PC-9 (cell line): Measurements from ENCODE around the gene POT1. TPM values are rescaled to one million over a fixed set of nuclear protein-coding genes. Genes with fewer than 3 reads are reported as not detected.
"Not testable (repeated sequence)": the region's sequence is repeated elsewhere in the genome, so short reads cannot be mapped to it uniquely, and the experiment has no call there.

Experiments used
- Bru-seq: library from RNA; stranded (reverse); fragments of 400-500 nt; gene quantifications from one replicate; lab custom pipeline; 2021; lab: Mats Ljungman, UMichigan
- BruChase-seq, 2 experiments: library from RNA; stranded (reverse); fragments of 400-500 nt; gene quantifications; one replicate each; lab custom pipeline; 2021; lab: Mats Ljungman, UMichigan
- BruUV-seq: library from RNA; stranded (reverse); fragments of 400-500 nt; replicated peaks from 2 replicates; lab custom pipeline; 2021; lab: Mats Ljungman, UMichigan
- CTCF ChIA-PET: fragments of 300-600 bp; sonication (Branson Sonifier 250); formaldehyde crosslinking; loops from one replicate; lab custom pipeline; 2022; ENCODE audit warnings: antibody characterized with exemption; lab: Charles Lee
- POLR2A ChIA-PET: fragments of 300-600 bp; sonication (Branson Sonifier 250); formaldehyde crosslinking; loops from one replicate; lab custom pipeline; 2022; ENCODE audit warnings: antibody characterized with exemption; ENCODE audit not compliant: unreplicated experiment; lab: Charles Lee
- DNase-seq, 2 experiments: peaks; one replicate each; pipeline versions ENCODE4 v3.0.0 to v3.0.0-alpha.2; 2015 to 2022; ENCODE audit warnings: mixed read lengths in 1 of 2
- H2AFZ ChIP-seq: fragments of 200-600 bp; sonication (generic); 2 replicates; pipeline ENCODE4 v1.8.1; 2017; ENCODE audit warnings: antibody characterized with exemption
- H3F3A ChIP-seq: fragments of 200-600 bp; sonication (generic); 2 replicates; pipeline ENCODE4 v1.8.1; 2017; ENCODE audit warnings: antibody characterized with exemption, mild to moderate bottlenecking, low read depth; ENCODE audit not compliant: insufficient read depth
- H3K27ac ChIP-seq: fragments of 200-600 bp; sonication (generic); 2 replicates; pipeline ENCODE4 v1.6.1; 2016; ENCODE audit warnings: mixed run types
- H3K27me3 ChIP-seq: fragments of 200-600 bp; sonication (generic); 2 replicates; pipeline ENCODE4 v1.6.1; 2016; ENCODE audit warnings: low read depth, mixed run types; ENCODE audit not compliant: insufficient read depth
- H3K36me3 ChIP-seq: fragments of 200-600 bp; sonication (generic); 2 replicates; pipeline ENCODE4 v1.6.1; 2016; ENCODE audit warnings: low read depth, mixed run types
- H3K4me1 ChIP-seq: fragments of 200-600 bp; sonication (generic); replicated peaks from 2 replicates; pipeline ENCODE4 v1.6.1; 2016; ENCODE audit warnings: mixed run types; ENCODE audit not compliant: insufficient read depth
- H3K4me2 ChIP-seq: fragments of 200-600 bp; sonication (generic); 2 replicates; pipeline ENCODE4 v1.6.1; 2017; ENCODE audit warnings: mixed run types
- H3K4me3 ChIP-seq: fragments of 200-600 bp; sonication (generic); 2 replicates; pipeline ENCODE4 v1.6.1; 2016; ENCODE audit warnings: mixed run types
- H3K79me2 ChIP-seq: fragments of 200-600 bp; sonication (generic); 2 replicates; pipeline ENCODE4 v1.6.1; 2017; ENCODE audit warnings: low read depth, mixed run types
- H3K9me2 ChIP-seq: fragments of 200-600 bp; sonication (generic); 2 replicates; pipeline ENCODE4 v1.8.1; 2017; ENCODE audit warnings: mild to moderate bottlenecking; ENCODE audit not compliant: insufficient read depth
- H3K9me3 ChIP-seq: fragments of 200-600 bp; sonication (generic); 2 replicates; pipeline ENCODE4 v1.8.1; 2016; ENCODE audit warnings: low read depth; ENCODE audit not compliant: insufficient read depth
- H4K20me1 ChIP-seq: fragments of 200-600 bp; sonication (generic); 2 replicates; pipeline ENCODE4 v1.8.1; 2017; ENCODE audit not compliant: insufficient read depth
- CTCF ChIP-seq: fragments of 200-600 bp; sonication (generic); conservative IDR thresholded peaks from 2 replicates; pipeline ENCODE4 v1.6.1; 2017; ENCODE audit warnings: mixed run types, antibody characterized with exemption, mild to moderate bottlenecking, moderate library complexity
- EZH2 ChIP-seq: fragments of 200-600 bp; sonication (generic); IDR thresholded peaks from 2 replicates; pipeline ENCODE4 v1.8.0; 2017; ENCODE audit warnings: antibody characterized with exemption, low read depth
- intact Hi-C: fragments of 100-400 bp; cut with micrococcal nuclease; formaldehyde crosslinking; loops from one replicate; pipeline ENCODE4 v1.10.0; 2022; ENCODE audit not compliant: unreplicated experiment
- long read RNA-seq: library from polyadenylated mRNA; stranded (forward); transcript quantifications from one replicate; pipeline ENCODE4 v2.0.0, GENCODE V29; 2022
- total RNA-seq: library from RNA; stranded (reverse); gene quantifications from 2 replicates; pipeline ENCODE4 v1.2.3, GENCODE V29; 2021

POT1 gene, protein sequence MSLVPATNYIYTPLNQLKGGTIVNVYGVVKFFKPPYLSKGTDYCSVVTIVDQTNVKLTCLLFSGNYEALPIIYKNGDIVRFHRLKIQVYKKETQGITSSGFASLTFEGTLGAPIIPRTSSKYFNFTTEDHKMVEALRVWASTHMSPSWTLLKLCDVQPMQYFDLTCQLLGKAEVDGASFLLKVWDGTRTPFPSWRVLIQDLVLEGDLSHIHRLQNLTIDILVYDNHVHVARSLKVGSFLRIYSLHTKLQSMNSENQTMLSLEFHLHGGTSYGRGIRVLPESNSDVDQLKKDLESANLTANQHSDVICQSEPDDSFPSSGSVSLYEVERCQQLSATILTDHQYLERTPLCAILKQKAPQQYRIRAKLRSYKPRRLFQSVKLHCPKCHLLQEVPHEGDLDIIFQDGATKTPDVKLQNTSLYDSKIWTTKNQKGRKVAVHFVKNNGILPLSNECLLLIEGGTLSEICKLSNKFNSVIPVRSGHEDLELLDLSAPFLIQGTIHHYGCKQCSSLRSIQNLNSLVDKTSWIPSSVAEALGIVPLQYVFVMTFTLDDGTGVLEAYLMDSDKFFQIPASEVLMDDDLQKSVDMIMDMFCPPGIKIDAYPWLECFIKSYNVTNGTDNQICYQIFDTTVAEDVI
- 42.7 and 46.9 TPM in 2 replicates for total RNA-seq
- percentile 84 among the genes with signal in this experiment for Bru-seq, nascent RNA
- BruChase-seq, experiment 1, labeled RNA remaining after a 2-hour chase: percentile 83 among the genes with signal in this experiment
- BruChase-seq, experiment 2, labeled RNA remaining after a 6-hour chase: percentile 67 among the genes with signal in this experiment
- long read RNA-seq, full-length matches to known transcripts: 11 of 32 reads
- long read RNA-seq, partial matches to known transcripts: 6 of 32 reads
- long read RNA-seq, other reads (novel, unspliced or antisense): 15 of 32 reads

- peak; percentile 96 to 98 for DNase-seq
- H3K79me2 ChIP-seq: peaks cover 40% of the 10 kb centered on the region
- ChIA-PET POLR2A (interaction anchor here (0.5 to 0.7 kb wide), 4 partner anchors 22 to 113 kb away, joined by 3 to 6 read pairs (median 4); no protein-coding TSS in a partner anchor), CTCF (interaction anchor here (0.6 kb wide), 1 partner anchor 1181 kb away, joined by 3 read pairs; the partner anchor contains the start of gene WASL)
- peak within 1 kb of the TSS; percentile 73 for H3K4me3 ChIP-seq
- no peaks in the 10 kb centered on the region for H4K20me1 ChIP-seq
- H3K4me2 ChIP-seq: peak within 1 kb of the TSS; percentile 77
- H3K27me3 ChIP-seq: no peaks in the 10 kb centered on the region
- H3K9me3 ChIP-seq: no peaks in the 10 kb centered on the region
- TF ChIP-seq CTCF: no peak
- TF ChIP-seq EZH2: no peak
- H3K4me1 ChIP-seq: peaks cover 9% of the 10 kb centered on the region
- H2AFZ ChIP-seq: peak within 1 kb of the TSS; percentile 78
- H3F3A ChIP-seq: no peaks in the 10 kb centered on the region
- TSS peak; percentile 71 for BruUV-seq
- peak within 1 kb of the TSS; percentile 60 for H3K27ac ChIP-seq
- no peaks in the 10 kb centered on the region; the same call in 1 of the 2 replicates for H3K9me2 ChIP-seq
- intact Hi-C loops: loop anchor here (1.0 kb wide), 1 partner anchor 64 kb away; no protein-coding TSS in a partner anchor
- H3K36me3 ChIP-seq: no peaks in the 10 kb centered on the region
These were observed at the start of gene POT1 for GRCh38 chr7:124929467-124930172. Gene POT1, minus strand, starts transcription at chr7:124929825. Its CDS starts 32,652 bp downstream, at chr7:124897173.

DNA sequence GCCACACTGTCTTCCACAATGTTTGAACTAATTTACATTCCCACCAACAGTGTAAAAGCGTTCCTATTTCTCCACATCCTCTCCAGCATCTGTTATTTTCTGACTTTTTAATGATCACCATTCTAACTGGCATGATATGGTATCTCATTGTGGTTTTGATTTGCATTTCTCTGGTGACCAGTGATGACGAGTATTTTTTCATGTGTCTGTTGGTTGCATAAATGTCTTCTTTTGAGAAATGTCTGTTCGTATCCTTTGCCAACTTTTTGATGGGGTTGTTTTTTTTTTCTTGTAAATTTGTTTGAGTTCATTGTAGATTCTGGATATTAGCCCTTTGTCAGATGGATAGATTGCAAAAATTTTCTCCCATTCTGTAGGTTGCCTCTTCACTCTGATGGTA, 45.5 kb upstream of the POT1 start:
- BruUV-seq, H3K4me2 ChIP-seq, H3K4me3 ChIP-seq, H3K27me3 ChIP-seq, H3K4me1 ChIP-seq, POLR2A ChIA-PET, H2AFZ ChIP-seq, H3K9me3 ChIP-seq, H4K20me1 ChIP-seq, H3F3A ChIP-seq, intact Hi-C loops, H3K36me3 ChIP-seq, H3K79me2 ChIP-seq, H3K27ac ChIP-seq, DNase-seq, CTCF ChIA-PET, H3K9me2 ChIP-seq: not testable (repeated sequence)

DNA sequence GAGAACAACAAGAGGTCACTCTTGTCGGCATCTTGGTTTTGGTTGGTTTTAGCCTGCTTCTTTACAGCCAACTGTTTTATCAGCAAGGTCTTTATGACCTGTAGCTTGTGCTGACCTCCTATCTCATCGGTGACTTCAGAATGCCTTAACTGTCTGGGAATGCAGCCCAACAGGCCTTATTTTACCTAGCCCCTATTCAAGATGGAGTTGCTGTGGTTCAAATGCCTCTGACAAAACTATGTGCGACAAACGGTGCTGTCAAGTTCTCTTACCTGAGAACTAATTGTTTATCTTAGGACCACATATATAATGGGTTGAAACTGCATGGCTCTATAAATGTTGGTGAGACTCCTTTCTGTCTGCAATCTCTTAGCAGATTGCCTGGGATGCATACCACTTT, 35.9 kb upstream of the POT1 start:
- no peak for DNase-seq
- CTCF ChIA-PET: no interaction called here
- Histone ChIP-seq H3K9me2 (no peaks in the 10 kb centered on the region), H3K36me3 (no peaks in the 10 kb centered on the region), H4K20me1 (no peaks in the 10 kb centered on the region), H3K27me3 (no peaks in the 10 kb centered on the region), H3K4me1 (no peaks in the 10 kb centered on the region), H3K27ac (no peak overlapping the region), H3K4me3 (no peak overlapping the region), H2AFZ (no peak overlapping the region), H3K9me3 (no peaks in the 10 kb centered on the region), H3F3A (no peaks in the 10 kb centered on the region), H3K4me2 (no peak overlapping the region), H3K79me2 (no peaks in the 10 kb centered on the region)
- intact Hi-C loops: no loop called here
- TF ChIP-seq CTCF: no peak
- no peak for TF ChIP-seq EZH2
- BruUV-seq: no TSS peak
- POLR2A ChIA-PET: no interaction called here
